Measurements from ENCODE around the gene SLC2A13.
"Not testable (repeated sequence)": the region's sequence is repeated elsewhere in the genome, so short reads cannot be mapped to it uniquely, and the experiment has no call there.

SLC2A13 gene

DNA sequence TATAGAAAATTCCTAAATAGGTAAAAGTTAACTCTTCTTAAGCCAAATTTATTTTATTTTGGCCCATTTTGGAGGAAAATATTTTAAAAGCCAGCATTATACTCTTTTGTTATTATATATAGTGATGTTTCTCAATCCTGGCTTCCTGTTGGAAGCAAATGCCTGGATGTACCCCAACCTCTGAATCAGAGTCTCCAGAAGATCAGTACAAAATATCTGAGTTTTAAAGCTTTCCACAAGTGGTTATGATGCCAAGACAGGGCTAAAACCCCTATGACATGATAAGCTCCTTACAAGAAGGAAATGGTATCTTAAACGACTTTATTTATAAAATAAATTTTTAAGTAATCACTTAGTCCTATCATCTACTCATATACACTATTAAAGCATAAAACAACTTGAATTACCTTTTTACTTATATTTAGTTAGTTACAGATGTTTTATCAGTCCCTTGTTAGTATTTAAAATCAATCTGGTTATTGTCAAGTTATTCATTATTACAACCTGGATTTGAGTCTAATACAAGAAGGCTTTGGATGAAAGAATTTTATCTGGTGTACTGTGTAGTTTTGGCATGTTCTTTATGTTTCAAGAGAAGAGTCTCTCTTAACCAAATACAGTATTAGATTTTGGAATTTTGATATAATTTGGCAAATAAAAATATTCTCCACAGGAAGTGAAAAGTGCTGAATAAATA lies 238.1 kb downstream of the SLC2A13 start:
- DNase-seq (ENCODE audit: low read depth), result no peak

- no peak for DNase-seq (ENCODE audit: low read depth)
Measured at GRCh38 chr12:39866135-39866534, 239.7 kb downstream of the SLC2A13 start.

- no peak for DNase-seq (ENCODE audit: low read depth)
Measured at GRCh38 chr12:39860695-39861094, 245.2 kb downstream of the SLC2A13 start.

- DNase-seq (ENCODE audit: low read depth), result no peak
Measured at GRCh38 chr12:39853003-39853402, 252.9 kb downstream of the SLC2A13 start.

DNA sequence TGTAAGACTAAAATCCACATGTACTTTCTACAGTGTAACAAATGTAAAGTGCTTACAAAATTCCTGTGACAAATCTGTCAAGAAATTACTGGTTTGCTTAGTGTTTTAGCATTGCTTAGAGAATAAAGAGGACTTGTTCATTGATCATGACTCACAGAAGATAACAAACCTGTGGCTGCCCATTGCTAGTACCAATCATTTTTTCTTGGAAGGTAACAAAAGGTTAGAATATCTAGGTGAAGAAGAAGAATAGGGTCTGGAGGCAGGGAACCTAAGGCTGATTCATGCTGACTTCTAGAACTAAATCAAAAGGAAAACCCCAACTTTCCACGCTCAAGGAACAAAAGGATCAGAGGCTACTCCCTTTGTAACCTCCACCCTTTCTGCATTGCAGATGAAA lies 253.5 kb downstream of the SLC2A13 start:
- no peak for DNase-seq (ENCODE audit: low read depth)

DNA sequence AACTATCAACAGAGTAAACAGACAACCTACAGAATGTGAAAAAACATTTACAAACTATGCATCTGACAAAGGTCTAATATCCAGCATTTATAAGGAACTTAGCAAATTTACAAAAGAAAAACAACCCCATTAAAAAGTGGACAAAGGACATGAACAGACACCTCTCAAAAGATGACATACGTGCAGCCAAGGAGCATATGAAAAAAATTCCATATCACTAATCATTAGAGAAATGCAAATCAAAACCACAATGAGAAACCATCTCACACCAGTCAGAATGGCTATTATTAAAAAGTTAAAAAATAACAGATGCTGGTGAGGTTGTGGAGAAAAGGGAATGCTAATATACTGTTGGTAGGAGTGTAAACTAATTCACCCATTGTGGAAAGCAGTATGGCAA lies 257.7 kb downstream of the SLC2A13 start:
- DNase-seq (ENCODE audit: low read depth), result not testable (repeated sequence)

DNA sequence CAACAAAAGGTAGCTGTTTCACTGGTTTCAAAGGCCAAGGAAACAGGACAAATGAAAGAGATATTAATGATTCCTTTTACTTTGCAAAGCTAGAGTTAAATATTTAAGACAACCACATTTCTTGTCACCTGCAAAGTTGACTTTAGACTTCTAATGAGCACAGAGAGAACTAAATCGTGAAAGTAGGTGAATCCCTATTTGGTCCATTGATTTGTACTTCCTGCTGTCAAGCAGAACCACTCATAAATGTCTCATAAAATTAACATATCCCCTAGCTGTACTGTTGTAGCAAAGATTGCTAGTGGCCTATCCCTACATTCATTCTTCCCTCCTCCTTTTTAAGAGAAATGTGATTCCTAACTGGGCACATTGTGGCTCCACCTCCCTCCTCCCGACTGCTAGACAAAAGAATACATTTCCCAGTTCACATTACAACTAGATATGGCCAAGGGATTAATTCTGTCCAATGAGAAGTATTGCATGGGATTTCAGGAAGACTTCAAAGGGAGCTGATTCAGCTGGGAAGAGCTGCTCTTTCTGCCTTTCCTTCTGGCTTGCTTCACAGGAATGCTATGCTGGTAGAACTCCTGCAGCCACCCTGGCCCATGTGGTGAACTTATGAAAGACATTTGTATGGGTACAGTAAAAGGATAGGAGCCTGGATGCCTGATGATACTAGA lies 258.8 kb downstream of the SLC2A13 start:
- DNase-seq (ENCODE audit: low read depth), result no peak

DNA sequence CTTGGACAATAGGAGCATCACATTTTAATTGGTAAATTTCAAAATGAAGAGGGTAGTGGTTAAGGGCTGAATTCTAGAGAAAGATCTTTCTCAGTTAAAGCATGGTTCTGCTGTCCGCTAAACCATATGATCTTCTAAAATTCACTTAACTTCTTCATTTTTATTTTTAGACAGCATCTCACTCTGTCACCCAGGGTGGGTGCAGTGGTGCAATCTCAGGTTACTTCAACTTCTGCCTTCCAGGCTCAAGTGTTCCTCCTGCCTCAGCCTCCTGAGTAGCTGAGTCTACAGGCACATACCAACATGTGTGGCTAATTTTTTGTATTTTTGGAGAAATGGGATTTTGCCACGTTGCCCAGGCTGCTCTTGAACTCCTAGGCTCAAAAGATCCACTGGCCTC lies 259.6 kb downstream of the SLC2A13 start:
- DNase-seq (ENCODE audit: low read depth), result no peak

GRCh38 chr12:39840422-39840821 lies 265.5 kb downstream of the SLC2A13 start:
- no peak for DNase-seq (ENCODE audit: low read depth)

- no peak for DNase-seq (ENCODE audit: low read depth)
Measured at GRCh38 chr12:39839072-39839471, 266.8 kb downstream of the SLC2A13 start.

DNA sequence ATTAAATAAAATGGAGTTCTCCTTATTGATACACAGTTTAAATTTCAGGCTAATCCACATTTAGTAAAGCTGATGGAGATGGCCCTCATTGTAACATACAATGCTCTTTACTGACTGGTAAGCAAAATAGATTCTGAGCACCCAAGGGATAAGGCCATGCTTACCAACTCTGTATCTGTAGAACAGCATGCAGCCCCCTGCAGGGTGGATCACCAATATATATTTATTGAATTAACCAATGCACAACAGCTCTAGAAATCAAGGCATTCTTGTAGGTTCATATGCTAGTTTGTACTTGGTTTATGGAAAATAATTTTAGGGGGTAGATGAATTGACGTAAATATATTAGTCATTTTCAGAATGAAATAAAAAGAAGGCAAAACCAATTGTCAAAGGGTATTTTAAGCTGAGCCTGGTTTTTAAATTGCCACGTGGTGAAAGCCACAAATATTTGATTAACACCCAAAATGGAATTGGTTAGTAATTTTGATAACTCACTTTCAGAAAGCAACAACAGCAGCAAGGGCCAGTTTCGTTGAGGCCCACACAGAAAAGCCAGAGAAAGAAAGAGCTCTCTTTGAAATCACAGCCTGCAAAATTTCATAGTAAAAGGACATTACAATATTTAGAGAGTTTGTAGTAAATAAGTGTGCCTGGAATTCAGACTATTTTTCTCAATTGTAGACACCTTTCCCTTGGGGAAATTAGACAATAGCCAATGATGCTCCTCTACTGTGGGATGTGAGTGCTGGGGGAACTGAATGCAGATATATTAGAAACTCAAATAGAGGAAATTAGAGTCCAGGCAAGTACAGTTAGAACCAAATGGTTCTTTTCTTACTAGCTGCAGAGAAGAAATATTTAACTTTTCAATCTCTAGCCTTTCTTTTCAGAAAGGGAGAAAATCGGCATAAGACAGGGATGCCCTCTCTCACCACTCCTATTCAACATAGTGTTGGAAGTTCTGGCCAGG lies 270.1 kb downstream of the SLC2A13 start:
- DNase-seq (ENCODE audit: low read depth), result no peak

DNA sequence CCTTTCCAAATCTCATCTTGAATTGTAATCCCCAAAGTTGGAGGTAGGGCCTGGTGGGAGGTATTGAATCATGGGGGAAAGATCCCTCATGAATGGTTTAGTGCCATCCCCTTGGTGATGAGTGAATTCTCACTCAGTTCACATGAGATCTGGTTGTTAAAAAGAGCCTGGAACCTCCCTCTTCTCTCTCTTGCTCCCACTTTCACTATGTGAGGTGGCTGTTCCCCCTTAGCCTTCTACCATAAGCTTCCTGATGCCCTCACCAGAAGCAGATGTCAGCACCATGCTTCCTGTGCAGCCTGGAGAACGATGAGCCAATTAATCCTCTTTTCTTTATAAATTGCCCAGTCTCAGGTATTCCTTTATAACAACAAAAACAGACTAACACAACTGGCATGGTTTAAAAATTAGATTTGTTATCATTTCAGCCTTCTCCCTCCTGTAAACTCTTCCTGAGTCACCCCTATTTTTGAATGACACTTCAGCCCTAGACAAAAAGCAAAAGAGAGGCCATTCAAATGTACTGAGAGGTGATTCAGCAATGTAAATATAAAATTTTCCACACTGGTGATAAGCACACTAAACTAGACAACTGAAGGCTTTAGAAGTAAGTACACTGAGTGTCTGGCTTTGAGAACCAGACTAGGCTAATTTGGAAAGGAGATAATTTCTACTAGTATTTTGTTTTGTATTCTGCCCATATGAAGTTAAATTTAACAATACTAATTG lies 274.1 kb downstream of the SLC2A13 start:
- no peak for DNase-seq (ENCODE audit: low read depth)

DNA sequence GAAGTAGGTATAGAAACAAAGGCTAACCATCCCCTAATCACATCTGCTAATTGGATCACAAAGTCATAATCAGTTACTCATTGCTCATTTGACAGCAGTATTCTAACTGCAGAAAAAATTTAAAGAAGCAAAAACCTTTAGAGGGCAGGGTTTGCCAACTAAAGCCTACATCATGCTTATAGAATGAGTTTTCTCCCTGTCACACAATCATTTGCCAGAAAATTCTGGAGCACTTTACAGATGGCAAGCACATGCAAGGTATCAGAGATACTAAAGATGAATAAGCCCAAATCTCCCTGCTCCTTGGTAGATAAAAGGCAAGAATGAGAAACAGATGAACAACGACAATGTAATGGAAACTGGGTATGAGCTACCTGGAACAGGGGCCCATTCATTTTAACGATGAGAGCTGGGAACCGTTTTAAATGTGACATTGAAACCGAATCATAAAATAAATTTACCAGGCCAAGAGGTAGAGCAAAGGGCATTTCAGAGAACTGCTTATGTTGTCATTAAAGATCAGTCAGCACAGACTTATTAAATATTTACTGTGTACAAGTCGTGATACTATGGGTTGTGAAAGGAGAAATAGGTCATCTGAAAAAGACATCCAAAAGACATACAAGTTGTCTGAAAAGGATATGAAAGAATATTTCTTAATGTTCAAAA lies 274.9 kb downstream of the SLC2A13 start:
- DNase-seq (ENCODE audit: low read depth), result no peak

DNA sequence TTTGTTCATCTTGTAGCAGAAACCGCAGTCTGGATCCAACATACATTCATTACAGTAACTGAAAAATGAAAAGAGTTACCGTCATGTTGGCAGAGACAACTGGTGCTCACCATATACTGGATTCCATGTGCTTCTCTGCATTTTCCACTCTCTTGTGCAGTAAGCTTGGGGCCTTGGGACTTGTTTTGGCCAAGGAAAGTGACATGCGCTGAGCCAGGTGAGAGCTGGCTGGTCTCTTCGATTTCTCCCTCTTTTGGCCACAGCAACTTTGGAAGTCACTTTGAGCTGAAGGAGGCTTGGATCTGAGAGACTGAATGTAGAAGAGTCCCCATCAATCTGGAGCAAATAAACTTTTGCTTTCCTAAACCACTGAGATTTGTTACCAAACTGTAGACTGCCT lies 275.7 kb downstream of the SLC2A13 start:
- no peak for DNase-seq (ENCODE audit: low read depth)

- no peak for DNase-seq (ENCODE audit: low read depth)
Measured at GRCh38 chr12:39824505-39825212, 281.2 kb downstream of the SLC2A13 start.

GRCh38 chr12:39816671-39817185 lies 289.2 kb downstream of the SLC2A13 start:
- DNase-seq (ENCODE audit: low read depth), result no peak

DNA sequence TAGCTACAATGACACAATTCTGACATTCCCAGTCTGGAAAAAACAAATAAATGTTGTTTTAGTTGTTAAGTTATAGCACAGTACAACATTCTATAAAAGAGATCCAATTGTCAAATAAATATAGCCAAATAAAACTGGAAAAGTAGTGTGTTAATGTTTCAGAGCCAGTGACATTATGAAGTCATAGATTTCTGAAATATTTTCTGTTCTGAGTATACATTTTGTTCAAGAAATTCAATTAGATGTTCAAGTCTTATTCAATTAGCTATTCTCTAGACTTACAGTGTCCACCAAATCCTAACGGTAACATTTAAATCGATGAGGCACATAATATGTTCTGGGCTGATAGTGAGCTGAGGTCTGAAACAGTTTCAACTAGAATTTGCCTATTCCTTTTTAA lies 290.1 kb downstream of the SLC2A13 start:
- no peak for DNase-seq (ENCODE audit: low read depth)

DNA sequence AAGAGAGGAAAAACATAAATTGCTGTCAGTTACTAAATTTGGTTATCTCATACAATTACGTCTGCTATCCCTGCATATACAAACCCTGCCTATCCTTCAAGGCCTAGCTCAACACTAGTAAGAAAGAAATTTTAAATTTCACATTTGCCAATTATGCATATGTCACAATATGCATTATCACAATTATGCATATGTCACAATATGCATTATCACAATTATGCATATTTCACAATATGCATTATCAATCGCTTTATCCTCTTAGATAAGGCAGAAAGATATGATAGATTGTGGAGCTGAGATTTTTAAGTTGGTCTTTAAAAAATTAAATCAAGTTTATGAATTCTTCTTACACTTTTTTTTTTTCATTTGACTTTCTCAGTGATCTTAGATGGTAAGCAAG lies 291.3 kb downstream of the SLC2A13 start:
- no peak for DNase-seq (ENCODE audit: low read depth)

DNA sequence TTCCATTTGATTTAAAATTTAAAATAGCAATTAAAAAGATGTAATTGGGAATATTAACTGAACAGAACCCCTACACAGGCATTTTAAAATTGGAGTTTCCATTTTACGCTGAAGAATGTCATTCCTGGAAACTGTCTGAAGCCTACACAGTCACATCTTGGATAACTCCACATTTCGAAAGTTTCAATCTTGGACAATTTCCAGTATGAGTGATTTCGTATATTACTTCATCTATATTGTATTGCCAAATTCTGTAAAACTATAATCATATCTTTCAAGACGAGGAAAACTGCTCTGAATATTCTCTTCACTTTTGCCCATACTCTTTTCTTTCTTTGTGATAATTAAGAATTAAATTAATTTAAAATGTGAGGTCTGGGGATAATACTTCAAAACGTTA lies 292.1 kb downstream of the SLC2A13 start:
- DNase-seq (ENCODE audit: low read depth), result no peak

DNA sequence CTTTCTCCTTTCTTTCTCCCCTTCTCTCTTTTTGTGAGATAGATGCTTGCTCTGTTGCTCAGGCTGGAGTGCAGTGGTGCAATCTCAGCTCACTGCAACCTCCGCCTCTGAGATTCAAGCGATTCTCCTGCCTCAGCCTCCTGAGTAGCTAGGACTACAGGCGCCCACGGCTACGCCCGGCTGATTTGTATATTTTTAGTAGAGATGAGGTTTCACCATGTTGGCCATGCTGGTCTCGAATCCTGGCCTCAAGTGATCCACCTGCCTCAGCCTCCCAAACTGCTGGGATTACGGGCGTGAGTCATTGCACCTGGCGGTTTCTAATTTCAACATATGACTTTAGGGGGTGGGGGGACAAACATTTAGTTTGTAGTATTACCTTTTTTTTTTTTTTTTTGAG lies 293.4 kb downstream of the SLC2A13 start:
- DNase-seq (ENCODE audit: low read depth), result not testable (repeated sequence)

- DNase-seq (ENCODE audit: low read depth), result no peak
Measured at GRCh38 chr12:39807043-39807442, 298.8 kb downstream of the SLC2A13 start.
